Vagina (tissue), 2 donors: ENCODE data around the gene SEMA4D. TPM values are rescaled to one million over a fixed set of nuclear protein-coding genes. Genes with fewer than 3 reads are reported as not detected.

ENCODE experiments used
- DNase-seq, 2 donors: peaks; one replicate each; pipeline ENCODE4 v3.0.0-alpha.2; 2017; ENCODE audit errors: extremely low spot score in 2 of 2
- H3K27ac ChIP-seq: fragments of 200-600 bp; sonication (generic); one replicate; pipeline ENCODE4 v1.5.1; 2019
- H3K27me3 ChIP-seq: fragments of 200-600 bp; sonication (generic); one replicate; pipeline ENCODE4 v1.5.1; 2019
- H3K36me3 ChIP-seq, 2 donors: fragments of 200-600 bp; sonication (generic); one replicate each; pipeline ENCODE4 v1.5.1; 2017 to 2019
- H3K4me1 ChIP-seq: fragments of 200-600 bp; sonication (generic); one replicate; pipeline ENCODE4 v1.5.1; 2019
- H3K4me3 ChIP-seq, 2 donors: fragments of 200-600 bp; sonication (generic); 1 replicate in 1 of 2; 2 replicates in 1 of 2; pipeline ENCODE4 v1.5.1; 2016 to 2019
- H3K9me3 ChIP-seq: fragments of 200-600 bp; sonication (generic); one replicate; pipeline ENCODE4 v1.5.1; 2019
- POLR2A ChIP-seq, 2 donors: fragments of 450-650 bp; IDR thresholded peaks; one replicate each; pipeline ENCODE4 v1.6.1; 2017; ENCODE audit warnings: antibody characterized with exemption in 2 of 2, mild to moderate bottlenecking in 2 of 2, moderate library complexity in 2 of 2
- POLR2AphosphoS5 ChIP-seq, 2 donors: sonication (generic); formaldehyde crosslinking; IDR thresholded peaks; one replicate each; pipeline ENCODE4 v1.9.0; 2017; ENCODE audit warnings: antibody characterized with exemption in 2 of 2, mild to moderate bottlenecking in 2 of 2, low read depth in 1 of 2; ENCODE audit not compliant: insufficient read depth in 1 of 2
- intact Hi-C: fragments of 100-400 bp; cut with DNase I; formaldehyde crosslinking; loops from one replicate; pipeline ENCODE4 v1.15.1; 2023
- total RNA-seq: library from RNA; depleted of rRNA; stranded (reverse); fragments of >200 nt; gene quantifications from one replicate; pipeline ENCODE4 v1.2.3, GENCODE V29; 2016
- TF ChIP-seq, protein P1 (sequence below), 3 experiments: fragments of 450-650 bp in 2 of 3; fragments of 200-600 bp in 1 of 3; sonication (generic) in 1 of 3; IDR thresholded peaks; one replicate each; pipeline ENCODE4 v1.5.1; 2017 to 2019; ENCODE audit warnings: antibody characterized with exemption in 3 of 3, mild to moderate bottlenecking in 2 of 3, moderate library complexity in 2 of 3

SEMA4D gene
- total RNA-seq, 1 donor from 2014 or later = 39.3 TPM

DNA sequence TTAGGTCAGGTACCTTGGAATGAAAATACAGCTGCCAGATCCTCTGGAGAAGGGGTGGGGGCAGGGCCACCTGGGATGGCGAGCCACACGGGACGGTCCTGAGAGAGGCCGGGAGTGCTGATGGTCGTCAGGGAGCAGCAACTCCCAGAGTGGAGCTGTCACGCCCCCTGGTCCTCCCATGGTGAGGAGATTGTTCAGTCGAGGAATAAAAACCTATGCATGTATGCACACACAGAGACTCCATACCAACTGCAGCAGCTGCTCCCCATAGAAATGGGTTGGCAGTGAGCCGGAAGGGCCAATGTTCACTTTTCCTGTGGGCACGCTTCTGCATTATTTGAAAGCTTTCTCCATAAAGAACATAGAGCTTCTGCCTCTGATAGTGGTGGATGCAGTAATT lies 45.2 kb upstream of the SEMA4D start:
- Histone ChIP-seq H3K4me1 (peaks cover 14% of the 10 kb centered on the region), H3K27ac (no peak overlapping the region), H3K27me3 (no peaks in the 10 kb centered on the region), H3K9me3 (no peaks in the 10 kb centered on the region), H3K4me3 (no peak overlapping the region), H3K36me3 (no peaks in the 10 kb centered on the region)
- intact Hi-C loops = no loop called here
- no peak for TF ChIP-seq POLR2A (IDR thresholded peaks at IDR 0.05)
- TF ChIP-seq, protein P1, sequence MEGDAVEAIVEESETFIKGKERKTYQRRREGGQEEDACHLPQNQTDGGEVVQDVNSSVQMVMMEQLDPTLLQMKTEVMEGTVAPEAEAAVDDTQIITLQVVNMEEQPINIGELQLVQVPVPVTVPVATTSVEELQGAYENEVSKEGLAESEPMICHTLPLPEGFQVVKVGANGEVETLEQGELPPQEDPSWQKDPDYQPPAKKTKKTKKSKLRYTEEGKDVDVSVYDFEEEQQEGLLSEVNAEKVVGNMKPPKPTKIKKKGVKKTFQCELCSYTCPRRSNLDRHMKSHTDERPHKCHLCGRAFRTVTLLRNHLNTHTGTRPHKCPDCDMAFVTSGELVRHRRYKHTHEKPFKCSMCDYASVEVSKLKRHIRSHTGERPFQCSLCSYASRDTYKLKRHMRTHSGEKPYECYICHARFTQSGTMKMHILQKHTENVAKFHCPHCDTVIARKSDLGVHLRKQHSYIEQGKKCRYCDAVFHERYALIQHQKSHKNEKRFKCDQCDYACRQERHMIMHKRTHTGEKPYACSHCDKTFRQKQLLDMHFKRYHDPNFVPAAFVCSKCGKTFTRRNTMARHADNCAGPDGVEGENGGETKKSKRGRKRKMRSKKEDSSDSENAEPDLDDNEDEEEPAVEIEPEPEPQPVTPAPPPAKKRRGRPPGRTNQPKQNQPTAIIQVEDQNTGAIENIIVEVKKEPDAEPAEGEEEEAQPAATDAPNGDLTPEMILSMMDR (IDR thresholded peaks at IDR 0.05) = no peak
- no peak for TF ChIP-seq POLR2AphosphoS5 (IDR thresholded peaks at IDR 0.05; ENCODE audit: insufficient read depth in 1 of 2, low read depth in 1 of 2)
- no peak for DNase-seq

DNA sequence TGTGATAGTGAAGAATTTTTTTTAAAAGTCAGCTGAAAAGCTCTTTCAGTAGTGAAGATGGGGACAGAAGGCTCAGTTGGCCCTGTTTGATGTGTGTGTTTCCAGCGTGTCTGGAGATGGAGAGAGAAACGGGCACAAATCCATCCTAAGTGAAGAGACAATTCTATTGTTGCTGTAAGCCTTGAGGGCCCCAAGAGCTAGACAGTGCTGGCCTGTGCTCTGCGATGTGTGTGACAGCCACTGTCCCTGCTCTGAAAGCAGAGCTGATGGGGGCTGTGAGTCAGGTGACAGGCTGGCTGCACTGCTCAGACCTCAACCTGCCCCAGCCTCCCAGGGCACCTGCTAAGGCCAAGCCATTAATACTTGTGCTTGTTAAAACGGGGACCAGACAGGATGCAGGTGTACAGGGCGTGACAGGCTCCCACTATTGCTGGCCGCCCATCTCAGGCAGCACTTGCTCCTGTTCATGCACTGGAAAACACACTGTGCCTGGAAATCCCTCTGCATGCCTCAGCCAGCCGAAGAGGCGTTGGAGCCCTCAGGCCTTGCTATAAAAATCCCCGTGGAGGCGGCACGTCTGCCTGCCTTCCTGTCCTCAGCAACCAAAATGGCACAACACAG lies 44.6 kb upstream of the SEMA4D start:
- Histone ChIP-seq H3K27me3 (no peaks in the 10 kb centered on the region), H3K4me3 (no peak overlapping the region), H3K9me3 (no peaks in the 10 kb centered on the region), H3K27ac (no peak overlapping the region), H3K4me1 (peaks cover 14% of the 10 kb centered on the region), H3K36me3 (no peaks in the 10 kb centered on the region)
- TF ChIP-seq, protein P1 (IDR thresholded peaks at IDR 0.05) = no peak
- TF ChIP-seq POLR2AphosphoS5 (IDR thresholded peaks at IDR 0.05; ENCODE audit: insufficient read depth in 1 of 2, low read depth in 1 of 2) = no peak
- TF ChIP-seq POLR2A (IDR thresholded peaks at IDR 0.05) = no peak
- intact Hi-C loops = no loop called here
- no peak for DNase-seq

DNA sequence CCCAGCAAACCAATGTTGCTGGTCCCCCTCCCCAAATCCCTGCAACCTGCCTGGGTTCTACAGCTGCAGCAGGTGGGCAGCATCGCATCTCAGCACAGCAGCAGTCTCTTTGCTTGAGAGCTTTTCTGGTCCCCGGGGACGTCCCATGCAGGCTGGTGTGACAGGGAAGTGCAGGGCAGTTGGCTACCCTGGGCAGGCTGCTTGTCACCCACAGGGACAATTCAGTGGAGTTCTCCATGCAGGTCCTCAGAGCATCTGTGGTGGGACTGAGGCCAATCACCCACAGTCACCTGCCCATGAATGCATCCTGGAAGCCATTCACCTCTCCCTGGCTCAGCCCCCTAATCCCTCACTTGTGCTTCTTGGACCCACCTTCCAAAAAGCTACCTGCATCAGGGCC lies 43.9 kb upstream of the SEMA4D start:
- DNase-seq = no peak
- H3K4me3 ChIP-seq = no peak overlapping the region
- no peak overlapping the region for H3K27ac ChIP-seq
- intact Hi-C loops = no loop called here
- peaks cover 14% of the 10 kb centered on the region for H3K4me1 ChIP-seq
- no peaks in the 10 kb centered on the region for H3K36me3 ChIP-seq
- no peaks in the 10 kb centered on the region for H3K9me3 ChIP-seq
- no peaks in the 10 kb centered on the region for H3K27me3 ChIP-seq
- TF ChIP-seq, protein P1 (IDR thresholded peaks at IDR 0.05) = no peak
- TF ChIP-seq POLR2A (IDR thresholded peaks at IDR 0.05) (no peak), POLR2AphosphoS5 (IDR thresholded peaks at IDR 0.05; ENCODE audit: insufficient read depth in 1 of 2, low read depth in 1 of 2) (no peak)

DNA sequence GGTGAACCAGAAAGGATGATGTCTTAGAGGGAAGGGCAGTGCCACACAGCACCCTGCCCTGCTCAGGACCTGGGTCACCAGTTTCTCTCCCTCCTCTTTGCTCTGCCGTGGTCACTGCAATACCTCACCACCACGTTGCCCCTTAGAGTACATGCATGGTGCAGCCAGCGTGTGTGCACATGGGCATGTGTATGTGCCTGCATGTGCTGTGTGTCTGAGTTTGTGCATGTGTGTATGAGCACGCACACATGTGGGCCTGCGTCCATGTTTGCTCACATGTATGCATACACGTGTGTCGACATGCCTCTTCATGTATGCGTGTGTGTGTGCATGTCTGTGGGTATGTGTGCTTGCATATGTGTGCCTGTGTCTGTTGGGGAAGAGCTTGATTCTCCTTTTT lies 41.5 kb upstream of the SEMA4D start:
- TF ChIP-seq POLR2AphosphoS5 (IDR thresholded peaks at IDR 0.05; ENCODE audit: insufficient read depth in 1 of 2, low read depth in 1 of 2) = no peak
- TF ChIP-seq, protein P1 (IDR thresholded peaks at IDR 0.05) = no peak
- no peak for TF ChIP-seq POLR2A (IDR thresholded peaks at IDR 0.05)
- peaks cover 14% of the 10 kb centered on the region for H3K4me1 ChIP-seq
- DNase-seq = no peak
- H3K27ac ChIP-seq = no peak overlapping the region
- H3K36me3 ChIP-seq = no peaks in the 10 kb centered on the region
- H3K27me3 ChIP-seq = no peaks in the 10 kb centered on the region
- no peak overlapping the region for H3K4me3 ChIP-seq
- H3K9me3 ChIP-seq = no peaks in the 10 kb centered on the region
- intact Hi-C loops = no loop called here

DNA sequence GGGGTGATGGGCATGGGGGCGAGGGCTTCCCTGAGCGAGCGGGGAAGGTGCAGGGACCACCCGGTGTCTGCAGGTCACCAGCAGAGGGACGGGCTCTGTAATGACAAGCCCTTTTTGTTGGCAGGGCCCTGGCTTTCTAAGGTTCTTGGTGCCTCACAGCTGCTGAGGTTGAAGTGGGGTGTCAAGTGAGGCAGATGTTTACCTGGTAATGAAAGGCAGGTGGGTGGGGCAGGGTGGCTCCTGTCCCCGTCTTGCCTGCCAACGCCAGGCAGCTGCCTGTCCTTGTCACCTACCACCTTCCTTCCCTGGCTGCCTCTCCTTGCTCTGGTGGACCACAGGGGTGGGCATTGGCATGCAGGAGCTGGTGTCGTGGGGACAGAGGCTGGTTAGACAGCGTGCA lies 41.0 kb upstream of the SEMA4D start:
- Histone ChIP-seq H3K4me3 (no peak overlapping the region), H3K27ac (no peak overlapping the region), H3K9me3 (no peaks in the 10 kb centered on the region), H3K4me1 (peaks cover 10% of the 10 kb centered on the region), H3K36me3 (no peaks in the 10 kb centered on the region), H3K27me3 (no peaks in the 10 kb centered on the region)
- intact Hi-C loops = no loop called here
- no peak for DNase-seq
- TF ChIP-seq POLR2AphosphoS5 (IDR thresholded peaks at IDR 0.05; ENCODE audit: insufficient read depth in 1 of 2, low read depth in 1 of 2) (no peak), POLR2A (IDR thresholded peaks at IDR 0.05) (no peak)
- TF ChIP-seq, protein P1 (IDR thresholded peaks at IDR 0.05) = no peak
